ENCODE data around the gene CCDC137. TPM values are rescaled to one million over a fixed set of nuclear protein-coding genes. Genes with fewer than 3 reads are reported as not detected.
A peak's percentile ranks its signal among the peaks of the same experiment; 100 is the strongest.

CCDC137 gene
- total RNA-seq, 1 donor from 2014 or later, result 41.3 TPM

- intact Hi-C loops (cut with micrococcal nuclease), result no loop called here
- ATAC-seq (ENCODE audit: low read depth) (no peak), DNase-seq (no peak)
- CTCF ChIA-PET, result no interaction called here
- Mint-ChIP-seq H3K4me3 (no peak overlapping the region), H3K27ac (no peak overlapping the region), H3K4me1 (peaks cover 30% of the 10 kb centered on the region), H3K36me3 (ENCODE audit: low read depth) (peaks cover 27% of the 10 kb centered on the region), H3K27me3 (no peaks in the 10 kb centered on the region), H3K9me3 (no peaks in the 10 kb centered on the region)
- POLR2A ChIA-PET, result no interaction called here
- no peak for TF ChIP-seq CTCF (IDR thresholded peaks at IDR 0.05)
Observed at GRCh38 chr17:81708739-81709185, 42.2 kb downstream of the CCDC137 start.

GRCh38 chr17:81710514-81711308 is 44.2 kb downstream of the CCDC137 start:
- intact Hi-C loops (cut with micrococcal nuclease), result loop anchor here (5.0 kb wide), 1 partner anchor 562 kb away; the partner anchor contains the start of gene CSNK1D
- H3K4me1 Mint-ChIP-seq, result peaks cover 19% of the 10 kb centered on the region
- H3K9me3 Mint-ChIP-seq, result no peaks in the 10 kb centered on the region
- H3K27ac Mint-ChIP-seq, result no peak overlapping the region
- POLR2A ChIA-PET, result interaction anchor here (0.6 to 1.3 kb wide), 4 partner anchors 8 to 267 kb away, joined by 3 to 7 read pairs (median 4); partner anchors contain the start of gene MRPL12
- H3K36me3 Mint-ChIP-seq (ENCODE audit: low read depth), result peaks cover 14% of the 10 kb centered on the region
- ATAC-seq (ENCODE audit: low read depth) (no peak), DNase-seq (no peak)
- CTCF ChIA-PET, result no interaction called here
- peak overlapping the region; percentile 65 for H3K4me3 Mint-ChIP-seq
- H3K27me3 Mint-ChIP-seq, result no peaks in the 10 kb centered on the region
- no peak for TF ChIP-seq CTCF (IDR thresholded peaks at IDR 0.05)

- Mint-ChIP-seq H3K27ac (peak within 1 kb of the TSS; percentile 19), H3K9me3 (no peaks in the 10 kb centered on the region), H3K4me3 (peak within 1 kb of the TSS; percentile 84), H3K36me3 (ENCODE audit: low read depth) (peaks cover 4% of the 10 kb centered on the region), H3K27me3 (no peaks in the 10 kb centered on the region), H3K4me1 (peaks cover 17% of the 10 kb centered on the region)
- DNase-seq (peak; percentile 82), ATAC-seq (ENCODE audit: low read depth) (peak; percentile 89)
- POLR2A ChIA-PET, result interaction anchor here (0.7 to 1.3 kb wide), 6 partner anchors 9 to 155 kb away, joined by 3 to 9 read pairs (median 4); partner anchors contain the start of genes MRPL12 and P4HB
- TF ChIP-seq CTCF (IDR thresholded peaks at IDR 0.05), result no peak
- intact Hi-C loops (cut with micrococcal nuclease), result loop anchor here (1.0 to 5.0 kb wide), 3 partner anchors 9 to 560 kb away; partner anchors contain the start of genes CSNK1D, MRPL12 and P4HB
- CTCF ChIA-PET, result no interaction called here
Observed at GRCh38 chr17:81711814-81712467, 45.4 kb downstream of the CCDC137 start, which contains the start of gene SLC25A10. SLC25A10 (plus strand) TSS chr17:81712284; CDS start chr17:81712427, 143 bp downstream.

- Mint-ChIP-seq H3K27me3 (no peaks in the 10 kb centered on the region), H3K4me3 (peak overlapping the region; percentile 84), H3K27ac (peak overlapping the region; percentile 19), H3K9me3 (no peaks in the 10 kb centered on the region), H3K36me3 (ENCODE audit: low read depth) (peaks cover under 1% of the 10 kb centered on the region), H3K4me1 (peaks cover 17% of the 10 kb centered on the region)
- DNase-seq (no peak), ATAC-seq (ENCODE audit: low read depth) (no peak)
- intact Hi-C loops (cut with micrococcal nuclease), result loop anchor here (1.0 to 5.0 kb wide), 3 partner anchors 9 to 560 kb away; partner anchors contain the start of genes CSNK1D, MRPL12 and P4HB
- POLR2A ChIA-PET, result interaction anchor here (0.9 kb wide), 1 partner anchor 15 kb away, joined by 3 read pairs; no protein-coding TSS in a partner anchor
- CTCF ChIA-PET, result no interaction called here
- no peak for TF ChIP-seq CTCF (IDR thresholded peaks at IDR 0.05)
Observed at GRCh38 chr17:81712468-81713003, 46.0 kb downstream of the CCDC137 start.
